OCI-LY7 (cell line): Measurements from ENCODE around the gene DOCK3. TPM values are rescaled to one million over a fixed set of nuclear protein-coding genes. Genes with fewer than 3 reads are reported as not detected.

Source experiments
- BruUV-seq: library from RNA; stranded (reverse); fragments of 400-500 nt; replicated peaks from 2 replicates; lab custom pipeline; 2021; lab: Mats Ljungman, UMichigan
- CTCF ChIA-PET: fragments of 300-600 bp; sonication (Branson Sonifier 250); formaldehyde crosslinking; loops from one replicate; lab custom pipeline; 2022; ENCODE audit warnings: antibody characterized with exemption; ENCODE audit not compliant: unreplicated experiment; lab: Charles Lee
- POLR2A ChIA-PET: fragments of 300-600 bp; sonication (Branson Sonifier 250); formaldehyde crosslinking; loops from one replicate; lab custom pipeline; 2022; ENCODE audit warnings: antibody characterized with exemption; lab: Charles Lee
- DNase-seq: peaks from one replicate; pipeline ENCODE4 v3.0.0-alpha.2; 2015; ENCODE audit warnings: low spot score
- H2AFZ ChIP-seq: fragments of 200-600 bp; sonication (generic), shearing (Covaris generic); 2 replicates; pipeline ENCODE4 v1.6.1; 2014; ENCODE audit warnings: mild to moderate bottlenecking, antibody characterized with exemption, low read length, moderate library complexity
- H3K27ac ChIP-seq: fragments of 200-600 bp; sonication (generic); 2 replicates; pipeline ENCODE4 v1.5.1; 2014; ENCODE audit warnings: mixed run types, low read depth, mild to moderate bottlenecking, moderate library complexity, low read length, inconsistent platforms; ENCODE audit not compliant: poor library complexity, severe bottlenecking
- H3K36me3 ChIP-seq: fragments of 200-600 bp; sonication (generic); 2 replicates; pipeline ENCODE4 v1.6.1; 2014; ENCODE audit warnings: mild to moderate bottlenecking, antibody characterized with exemption, low read length, moderate library complexity, mixed read lengths; ENCODE audit not compliant: insufficient read depth
- H3K4me1 ChIP-seq: fragments of 200-600 bp; sonication (generic); 2 replicates; pipeline ENCODE4 v1.5.1; 2014; ENCODE audit warnings: mild to moderate bottlenecking, low read length; ENCODE audit not compliant: insufficient read depth, poor library complexity, severe bottlenecking
- H3K4me2 ChIP-seq: fragments of 200-600 bp; sonication (generic); 2 replicates; pipeline ENCODE4 v1.6.1; 2014; ENCODE audit warnings: mild to moderate bottlenecking, low read length
- H3K4me3 ChIP-seq: fragments of 200-600 bp; sonication (generic); 2 replicates; pipeline ENCODE4 v1.5.1; 2014; ENCODE audit warnings: mild to moderate bottlenecking, low read depth, low read length; ENCODE audit not compliant: poor library complexity, severe bottlenecking
- H3K79me2 ChIP-seq: fragments of 200-600 bp; sonication (generic); 2 replicates; pipeline ENCODE4 v1.6.1; 2016; ENCODE audit warnings: low read depth, mild to moderate bottlenecking, low read length, moderate library complexity, mixed read lengths; ENCODE audit not compliant: insufficient read depth
- H3K9me2 ChIP-seq: fragments of 200-600 bp; sonication (generic); 2 replicates; pipeline ENCODE4 v1.6.1; 2016; ENCODE audit warnings: mild to moderate bottlenecking, low read length, mixed read lengths; ENCODE audit not compliant: insufficient read depth
- H3K9me3 ChIP-seq: fragments of 200-600 bp; sonication (generic); 2 replicates; pipeline ENCODE4 v1.6.1; 2014; ENCODE audit warnings: mild to moderate bottlenecking, mixed run types, low read length, mixed read lengths
- H4K20me1 ChIP-seq: fragments of 200-600 bp; sonication (generic); 2 replicates; pipeline ENCODE4 v1.6.1; 2014; ENCODE audit warnings: mild to moderate bottlenecking, antibody characterized with exemption, low read length, moderate library complexity, mixed read lengths; ENCODE audit not compliant: insufficient read depth
- CTCF ChIP-seq: fragments of 200-600 bp; sonication (generic); conservative IDR thresholded peaks from 2 replicates; pipeline ENCODE4 v1.5.1; 2014; ENCODE audit warnings: mild to moderate bottlenecking, antibody characterized with exemption, low read length, moderate library complexity, mixed read lengths
- EZH2phosphoT487 ChIP-seq: fragments of 200-600 bp; sonication (generic); IDR thresholded peaks from 2 replicates; pipeline ENCODE4 v1.6.1; 2018; ENCODE audit warnings: low read depth, borderline replicate concordance, mild to moderate bottlenecking, mixed run types, antibody characterized with exemption, low read length, moderate library complexity, mixed read lengths
- intact Hi-C: fragments of 100-400 bp; cut with micrococcal nuclease; formaldehyde crosslinking; loops from one replicate; pipeline ENCODE4 v1.10.0; 2022; ENCODE audit not compliant: unreplicated experiment
- total RNA-seq, 2 experiments: library from RNA; depleted of rRNA in 1 of 2; stranded (reverse); fragments of >200 nt in 1 of 2; shearing (Covaris generic) in 1 of 2; gene quantifications; 2 replicates each; pipeline ENCODE4 v1.2.3, GENCODE V29; 2014 to 2022

The DOCK3 gene
- total RNA-seq, 2 experiments from 2014 or later: not detected

GRCh38 chr3:50689558-50689957 lies 14.8 kb downstream of the DOCK3 start:
- no peak for DNase-seq
- H2AFZ ChIP-seq: no peak overlapping the region
- CTCF ChIA-PET: no interaction called here
- no peaks in the 10 kb centered on the region for H4K20me1 ChIP-seq
- POLR2A ChIA-PET: interaction anchor here (0.7 kb wide), 1 partner anchor 327 kb away, joined by 3 read pairs; no protein-coding TSS in a partner anchor
- no peaks in the 10 kb centered on the region for H3K79me2 ChIP-seq
- intact Hi-C loops: no loop called here
- no TSS peak for BruUV-seq
- H3K4me3 ChIP-seq: no peak overlapping the region
- TF ChIP-seq EZH2phosphoT487 (no peak), CTCF (no peak)
- H3K27ac ChIP-seq: no peak overlapping the region
- H3K9me2 ChIP-seq: no peaks in the 10 kb centered on the region
- H3K4me2 ChIP-seq: no peak overlapping the region
- H3K36me3 ChIP-seq: no peaks in the 10 kb centered on the region
- no peaks in the 10 kb centered on the region for H3K4me1 ChIP-seq
- no peaks in the 10 kb centered on the region for H3K9me3 ChIP-seq

- Histone ChIP-seq H3K9me2 (no peaks in the 10 kb centered on the region), H3K36me3 (no peaks in the 10 kb centered on the region), H2AFZ (no peak overlapping the region), H3K4me1 (no peaks in the 10 kb centered on the region), H3K79me2 (no peaks in the 10 kb centered on the region), H3K4me2 (no peak overlapping the region), H3K27ac (no peak overlapping the region), H4K20me1 (no peaks in the 10 kb centered on the region), H3K9me3 (0 out of 2 replicates have a peak, but pooled peaks cover 6% of the 10 kb centered on the region), H3K4me3 (no peak overlapping the region)
- TF ChIP-seq EZH2phosphoT487 (no peak), CTCF (no peak)
- POLR2A ChIA-PET: no interaction called here
- no peak for DNase-seq
- no TSS peak for BruUV-seq
- intact Hi-C loops: no loop called here
- CTCF ChIA-PET: no interaction called here
Measured at GRCh38 chr3:50695031-50695430, 20.3 kb downstream of the DOCK3 start.

GRCh38 chr3:50696276-50696675 lies 21.5 kb downstream of the DOCK3 start:
- intact Hi-C loops: no loop called here
- H3K79me2 ChIP-seq: no peaks in the 10 kb centered on the region
- H3K4me2 ChIP-seq: no peak overlapping the region
- H4K20me1 ChIP-seq: no peaks in the 10 kb centered on the region
- DNase-seq: no peak
- H2AFZ ChIP-seq: no peak overlapping the region
- H3K4me1 ChIP-seq: no peaks in the 10 kb centered on the region
- no peak overlapping the region for H3K27ac ChIP-seq
- CTCF ChIA-PET: no interaction called here
- no peaks in the 10 kb centered on the region for H3K9me2 ChIP-seq
- no peaks in the 10 kb centered on the region for H3K36me3 ChIP-seq
- H3K4me3 ChIP-seq: no peak overlapping the region
- BruUV-seq: no TSS peak
- TF ChIP-seq EZH2phosphoT487: no peak
- no peak for TF ChIP-seq CTCF
- POLR2A ChIA-PET: interaction anchor here (0.7 kb wide), 1 partner anchor 90 kb away, joined by 3 read pairs; no protein-coding TSS in a partner anchor
- 0 out of 2 replicates have a peak, but pooled peaks cover 6% of the 10 kb centered on the region for H3K9me3 ChIP-seq
